Femur (tissue), 1 donor: ENCODE data around the gene SYNPR.

ENCODE experiments used
- DNase-seq: peaks from one replicate; pipeline ENCODE4 v3.0.0-alpha.2; 2017

The SYNPR gene

DNA sequence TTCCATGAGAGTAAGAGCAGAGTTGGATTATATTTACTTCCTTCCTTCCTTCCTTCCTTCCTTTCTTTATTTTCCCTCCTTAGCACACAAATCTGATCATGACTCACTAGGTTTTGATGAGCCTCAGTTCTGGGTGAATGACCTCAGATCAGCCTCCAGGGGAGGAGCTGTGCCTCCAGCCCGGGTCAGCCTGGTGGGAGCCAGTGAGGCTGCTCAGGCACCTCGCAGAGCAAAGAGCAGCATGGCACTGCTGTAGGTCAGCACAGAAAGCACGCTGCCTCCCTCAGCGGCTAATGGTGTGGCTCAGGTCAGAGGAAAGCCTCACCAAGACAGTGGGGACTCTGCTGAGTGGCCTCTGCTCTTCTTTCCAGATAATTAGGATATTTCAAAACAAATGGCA, 108.5 kb downstream of the SYNPR start:
- no peak for DNase-seq

DNA sequence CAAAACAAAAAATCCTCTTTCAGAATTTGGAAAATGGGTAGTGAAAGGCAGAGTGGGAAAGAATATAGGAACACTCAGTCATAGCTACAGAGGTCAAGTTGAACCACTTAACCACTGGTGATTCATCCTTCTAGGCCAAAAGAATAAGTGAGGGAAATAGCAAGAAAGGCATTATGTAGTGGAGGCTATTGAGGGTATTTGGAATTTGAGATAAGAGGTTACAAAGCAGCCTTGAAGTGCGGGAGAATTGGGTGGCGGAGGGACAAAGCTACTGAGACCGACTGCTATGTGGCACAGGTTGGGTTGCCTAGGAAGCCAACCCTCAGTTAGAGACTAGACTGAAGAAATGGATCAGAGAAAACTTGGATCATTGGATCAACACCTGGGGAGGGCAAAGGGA, 109.5 kb downstream of the SYNPR start:
- no peak for DNase-seq

DNA sequence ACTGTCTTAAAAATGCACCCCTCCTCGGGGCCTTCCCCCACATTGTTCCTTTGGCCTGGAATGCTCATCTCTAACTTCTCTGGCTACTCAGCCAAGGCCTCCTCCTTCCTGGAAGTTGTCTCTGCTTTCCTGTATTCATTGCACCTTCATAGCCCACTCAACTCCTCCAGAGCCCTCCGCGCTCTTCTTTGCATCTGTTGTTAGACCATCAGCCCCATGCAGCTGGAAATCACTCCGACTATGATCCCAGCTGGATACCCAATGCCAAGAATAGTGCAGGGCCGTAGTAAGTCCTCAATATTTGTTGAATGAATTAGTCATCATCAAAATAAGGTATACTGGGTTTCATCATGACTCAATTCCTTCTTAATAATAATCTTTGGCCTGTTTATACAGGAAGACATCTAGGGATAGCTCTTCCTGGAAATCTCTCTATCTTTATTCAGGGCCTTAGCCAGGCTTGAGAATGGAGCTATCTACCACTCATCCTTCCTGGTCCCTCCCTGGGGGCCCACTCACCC, 112.7 kb downstream of the SYNPR start:
- DNase-seq: no peak

DNA sequence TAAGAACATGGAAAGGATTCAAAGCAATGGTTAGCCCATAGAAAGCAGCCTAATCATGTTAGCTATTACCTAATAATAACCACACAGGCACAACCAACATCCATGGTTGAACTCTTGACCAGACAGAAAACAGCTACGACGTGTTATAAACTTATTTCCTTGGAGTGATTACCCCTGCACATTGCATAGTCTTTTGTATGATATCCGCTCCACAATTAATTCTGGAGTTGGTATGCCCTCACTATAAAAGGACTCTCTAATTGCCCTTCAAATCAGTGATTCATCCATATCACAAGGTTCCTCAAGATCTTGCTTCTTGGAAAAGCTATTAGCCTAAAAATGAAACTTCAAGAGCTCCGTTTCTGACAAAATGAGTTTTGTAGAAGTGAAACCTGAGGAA, 117.9 kb downstream of the SYNPR start:
- no peak for DNase-seq

DNA sequence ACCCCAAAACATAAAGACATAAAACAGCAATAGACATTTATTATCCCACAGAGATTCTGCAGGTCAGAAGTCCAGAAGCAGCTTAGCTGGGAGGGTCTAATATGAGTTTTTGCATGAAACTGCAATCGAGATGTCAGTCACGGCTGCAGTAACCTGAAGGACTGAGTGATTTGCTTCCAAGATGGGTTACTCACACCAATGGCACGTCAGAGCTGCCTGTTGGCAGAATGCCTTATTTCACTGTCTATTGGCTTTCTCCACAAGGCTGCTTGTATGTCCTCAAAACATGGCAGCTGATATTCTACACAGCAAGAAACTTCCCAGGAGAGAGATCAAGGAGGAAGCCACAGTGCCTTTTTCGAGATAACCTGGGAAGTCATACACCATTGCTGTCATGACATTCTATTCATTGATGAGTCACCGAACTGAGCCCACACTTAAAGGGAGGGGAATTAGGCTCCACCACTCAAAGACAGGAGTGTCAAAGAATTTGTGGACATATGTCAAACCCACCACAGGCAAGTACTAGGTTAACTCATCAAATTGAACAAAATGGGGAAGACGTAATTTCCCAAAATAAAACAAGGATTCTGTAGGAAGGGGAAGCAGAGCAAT, 122.2 kb downstream of the SYNPR start:
- no peak for DNase-seq

DNA sequence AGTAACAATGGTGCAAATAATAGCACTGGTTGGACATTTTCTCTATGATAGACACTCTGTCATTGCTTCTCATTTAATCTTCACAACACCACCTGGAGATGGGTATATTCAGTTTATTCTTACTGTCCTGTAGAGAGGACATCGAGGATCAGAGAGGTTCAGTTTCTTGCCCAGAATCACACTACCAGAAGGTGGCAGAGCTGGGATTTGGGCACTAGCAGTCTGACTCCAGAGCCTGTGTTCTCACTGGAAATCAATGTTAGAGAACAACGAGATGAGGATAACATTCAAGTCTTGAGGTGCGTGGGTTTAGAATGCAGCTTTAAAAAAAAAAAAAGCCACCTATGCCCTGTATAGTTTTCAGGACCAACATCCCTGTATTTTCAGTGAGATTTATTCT, 127.8 kb downstream of the SYNPR start:
- DNase-seq: no peak

DNA sequence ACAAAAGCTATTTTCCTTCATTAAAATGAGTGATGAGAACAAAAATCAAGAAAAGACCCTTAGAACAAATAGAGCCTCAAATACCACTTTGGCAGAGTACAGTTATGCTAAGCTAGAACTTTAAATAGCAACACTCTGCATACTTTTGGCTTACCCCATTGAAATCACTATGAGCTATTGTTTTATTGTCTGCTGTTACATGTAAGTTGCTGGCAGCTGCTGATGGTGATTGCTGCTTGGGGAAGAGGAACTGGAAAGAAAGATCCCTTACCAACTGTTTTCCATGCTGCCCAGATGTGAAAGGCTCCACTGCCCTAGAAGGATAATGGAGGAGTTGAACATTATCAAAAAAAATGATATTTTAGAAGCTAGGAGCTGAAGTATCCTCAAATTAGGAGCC, 135.4 kb downstream of the SYNPR start:
- DNase-seq: no peak

DNA sequence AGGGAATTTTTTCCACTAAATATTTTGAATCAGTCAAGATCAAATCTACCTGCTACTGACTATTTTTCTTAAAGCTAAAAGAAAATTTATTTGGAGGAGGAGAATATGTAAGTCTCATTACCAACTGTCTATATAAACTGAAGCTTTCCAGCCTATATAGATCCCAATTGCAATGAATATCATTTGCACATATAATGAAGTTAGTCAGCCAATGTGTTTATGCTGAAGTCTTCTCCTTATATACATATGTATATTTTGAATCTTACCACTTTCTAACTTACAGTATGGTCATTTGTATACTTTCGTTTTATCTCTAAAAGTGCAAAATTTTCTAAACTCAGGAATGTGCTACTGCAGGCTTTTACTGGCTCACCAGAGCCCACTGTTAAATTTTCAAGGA, 136.5 kb downstream of the SYNPR start:
- DNase-seq: no peak

DNA sequence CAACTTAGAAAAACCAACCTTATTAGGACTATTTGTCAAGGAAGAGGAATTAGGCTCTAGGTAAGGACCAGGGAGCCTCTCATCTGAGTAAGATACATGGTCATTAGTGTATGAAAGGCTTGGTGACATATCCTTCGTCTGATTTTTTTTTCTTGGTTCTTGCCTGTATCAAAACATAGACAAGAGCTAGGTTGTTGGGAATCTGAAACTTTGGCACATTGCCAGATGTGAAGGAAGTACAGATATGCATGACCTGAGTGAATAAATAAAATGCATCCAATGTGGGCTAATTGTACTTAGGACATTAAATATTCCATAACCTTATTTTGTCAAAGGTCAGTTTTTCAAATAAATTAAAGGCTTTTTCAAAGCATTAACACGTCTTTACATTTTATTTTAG, 151.8 kb downstream of the SYNPR start:
- no peak for DNase-seq

DNA sequence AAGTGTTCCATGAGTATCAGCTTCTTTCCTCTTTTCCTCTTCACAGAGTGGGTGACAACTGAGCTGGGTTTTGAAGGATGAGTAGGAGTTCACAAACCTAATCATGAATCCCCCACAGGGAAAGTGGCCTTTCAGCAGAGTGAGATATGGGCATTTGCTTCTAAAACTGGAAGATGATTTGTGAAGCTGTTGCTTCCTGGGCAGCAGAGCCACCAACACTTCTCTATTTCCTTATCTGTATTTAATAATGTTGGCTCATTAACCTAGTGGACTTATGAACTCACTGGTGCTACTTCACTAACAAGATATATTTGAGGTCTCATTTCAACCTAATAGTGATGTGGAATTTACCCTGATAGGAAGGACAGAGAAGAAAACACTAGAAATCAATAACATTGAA, 152.8 kb downstream of the SYNPR start:
- DNase-seq: no peak

DNA sequence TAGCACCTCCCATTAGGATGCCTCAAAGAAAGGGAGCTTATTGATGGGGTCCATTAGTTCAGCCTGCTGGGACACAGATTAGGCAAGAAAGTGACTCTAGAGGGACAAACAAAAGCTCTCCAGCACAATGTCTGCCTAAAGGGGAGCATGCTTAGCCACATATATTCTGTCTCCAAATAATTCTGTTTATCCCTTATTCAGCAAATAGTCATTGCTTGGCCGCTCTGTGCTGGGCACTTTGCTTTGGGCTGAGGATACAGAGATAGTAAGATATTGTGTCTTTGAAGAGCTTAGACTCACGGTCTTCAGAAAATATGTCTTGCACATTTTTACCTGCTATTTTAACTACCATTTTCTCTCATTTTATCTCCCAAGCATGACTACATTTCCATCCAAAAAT, 159.8 kb downstream of the SYNPR start:
- no peak for DNase-seq

DNA sequence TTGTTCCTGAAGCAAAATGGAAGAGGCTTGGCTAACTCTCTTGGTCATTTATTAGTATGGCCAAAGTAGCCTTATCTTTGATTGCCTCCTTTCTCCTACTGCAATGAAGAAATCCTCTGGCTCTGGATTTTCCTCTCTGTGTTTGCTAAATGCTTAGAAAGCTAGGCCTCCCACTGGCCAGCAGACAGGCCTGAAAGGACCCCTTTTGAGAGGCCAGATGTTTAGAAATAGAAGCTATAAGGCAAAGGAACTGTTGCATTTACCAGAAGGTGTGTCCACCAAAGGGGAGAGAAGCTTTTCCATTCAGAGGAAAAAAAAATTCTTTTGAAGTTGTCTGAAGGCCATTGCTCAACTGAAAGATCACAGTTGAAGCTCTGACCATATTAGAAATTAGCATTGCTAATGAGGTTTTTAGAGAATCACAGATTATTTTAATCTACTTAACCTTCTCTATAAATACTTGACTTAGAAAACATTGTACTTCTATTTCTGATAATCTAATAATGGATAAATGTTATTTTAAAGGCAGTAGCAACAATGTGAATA, 160.8 kb downstream of the SYNPR start:
- no peak for DNase-seq

DNA sequence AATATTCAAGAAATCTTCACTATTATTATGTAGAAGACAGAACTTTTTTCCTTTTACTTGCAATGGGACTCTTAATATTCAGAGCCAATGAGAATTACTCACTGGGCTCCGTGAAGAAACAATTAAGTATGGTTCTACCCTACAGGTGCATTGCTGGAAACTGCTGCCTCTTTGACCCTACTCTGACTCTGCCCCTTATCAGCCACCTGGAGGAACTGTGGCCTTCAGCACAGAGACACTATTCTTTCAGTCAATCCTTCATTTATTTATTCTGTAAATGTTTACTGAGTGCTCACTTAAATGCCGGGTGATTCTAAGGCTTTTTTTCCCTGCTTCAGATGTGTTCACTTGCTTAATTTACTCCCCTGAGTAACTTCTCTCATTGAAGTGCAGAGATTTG, 163.2 kb downstream of the SYNPR start:
- DNase-seq: no peak

DNA sequence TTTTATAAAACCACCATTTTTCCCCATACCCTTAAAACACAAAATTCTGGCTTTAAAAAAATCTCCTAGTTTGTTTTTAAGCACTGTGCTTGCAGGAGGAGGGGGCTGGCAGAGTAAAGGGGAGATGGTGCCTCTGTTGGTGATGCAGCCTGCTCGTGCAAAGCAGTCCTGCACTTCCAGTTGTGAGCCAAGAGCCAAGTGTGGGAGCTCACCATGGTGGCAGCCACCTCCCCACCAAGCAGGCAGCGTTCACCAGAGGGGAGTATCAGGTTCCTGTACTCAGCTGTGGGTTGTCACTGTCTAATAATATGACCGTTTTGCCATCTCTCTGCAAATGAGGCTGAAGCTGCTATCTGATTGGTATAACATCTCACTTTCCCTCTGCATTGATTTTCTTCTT, 164.8 kb downstream of the SYNPR start:
- no peak for DNase-seq

DNA sequence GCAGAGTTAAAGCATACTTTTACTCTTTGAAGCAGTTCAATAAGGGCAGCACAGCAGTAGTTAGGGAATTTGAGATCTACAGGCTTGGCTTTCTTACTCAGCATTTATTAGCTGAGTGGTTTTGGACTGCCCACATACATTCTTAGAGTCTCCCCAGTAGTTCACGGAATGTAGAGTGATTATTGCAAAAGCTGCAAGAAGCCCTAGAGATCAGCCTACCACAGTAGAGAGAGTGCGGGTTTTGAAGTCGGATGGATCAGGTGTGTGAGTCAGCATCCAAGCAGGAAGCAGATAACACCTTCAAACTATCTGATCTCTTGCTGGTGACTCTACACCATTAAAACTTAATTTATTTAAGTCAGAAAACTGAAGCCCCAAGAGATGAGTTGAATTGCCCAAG, 171.9 kb downstream of the SYNPR start:
- no peak for DNase-seq

DNA sequence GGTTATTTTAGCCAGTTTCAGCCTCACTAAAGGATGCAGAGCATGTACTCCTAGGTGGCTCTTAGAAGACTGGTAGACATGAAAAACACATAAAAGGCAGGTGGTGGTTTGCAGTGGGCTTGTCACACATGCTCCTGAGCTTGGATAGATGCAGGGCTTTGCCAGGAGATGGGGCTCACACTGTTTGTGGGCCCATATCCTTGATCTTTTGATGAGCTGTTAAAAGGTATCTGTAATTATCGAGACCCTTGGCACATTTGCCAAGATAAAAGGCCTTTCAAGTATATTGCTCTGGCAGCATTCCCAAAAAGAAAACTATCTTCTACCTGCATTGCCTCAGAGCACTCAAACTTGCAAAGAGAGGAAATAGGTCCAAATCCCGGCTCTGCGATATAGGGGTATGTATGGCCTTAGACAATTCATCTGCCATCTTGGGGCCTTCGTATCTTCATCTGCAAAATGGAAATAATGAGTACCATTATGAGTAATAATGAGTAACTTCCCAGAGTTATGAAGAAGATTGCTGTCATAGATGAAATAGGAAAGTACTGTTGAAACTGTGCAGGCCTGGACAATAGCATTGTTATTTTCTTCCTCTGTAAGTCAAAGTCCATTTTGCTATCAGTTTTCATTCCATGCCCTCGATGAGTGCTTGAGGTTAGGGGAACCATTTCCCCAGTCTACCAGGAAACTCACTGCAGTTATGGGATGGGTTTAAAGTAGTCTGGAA, 172.7 kb downstream of the SYNPR start:
- no peak for DNase-seq

DNA sequence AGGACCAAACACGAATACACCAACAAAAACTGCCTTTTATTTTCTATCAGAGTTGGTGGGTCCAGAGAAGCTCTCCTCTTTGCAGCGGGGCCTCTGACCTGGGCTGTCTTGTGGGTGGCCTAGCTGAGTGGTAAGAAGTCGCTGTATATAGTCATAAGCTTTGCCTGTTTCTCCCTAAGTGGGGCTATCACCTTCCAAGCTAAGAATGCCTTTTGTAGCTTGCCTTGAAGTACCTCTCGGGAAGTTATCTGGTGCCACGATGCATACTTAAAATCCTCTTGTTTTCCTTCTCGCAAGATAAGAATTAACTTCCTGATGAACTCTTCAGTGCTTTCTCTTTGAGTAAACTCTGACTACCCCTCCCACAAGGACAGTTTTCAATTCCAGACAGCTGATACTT, 178.8 kb downstream of the SYNPR start:
- DNase-seq: no peak

DNA sequence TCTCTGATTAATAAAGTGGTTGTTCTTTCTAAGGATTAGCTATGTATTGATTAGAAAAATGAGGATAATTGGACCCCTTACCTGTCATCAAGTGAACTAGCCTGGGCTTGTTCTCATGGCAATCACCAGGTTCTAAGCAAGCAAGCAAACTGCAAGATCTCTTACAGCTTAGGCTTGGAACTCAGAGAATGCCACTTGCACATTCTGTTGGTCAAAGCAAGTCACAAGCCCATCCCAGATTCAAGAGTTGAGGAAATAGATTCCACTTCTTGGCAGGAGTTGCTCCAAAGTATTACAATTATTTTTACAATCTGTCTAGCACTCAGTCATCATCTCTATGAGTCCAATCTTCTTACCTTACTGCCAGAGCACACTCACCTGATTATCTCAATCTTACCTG, 180.3 kb downstream of the SYNPR start:
- DNase-seq: no peak

DNA sequence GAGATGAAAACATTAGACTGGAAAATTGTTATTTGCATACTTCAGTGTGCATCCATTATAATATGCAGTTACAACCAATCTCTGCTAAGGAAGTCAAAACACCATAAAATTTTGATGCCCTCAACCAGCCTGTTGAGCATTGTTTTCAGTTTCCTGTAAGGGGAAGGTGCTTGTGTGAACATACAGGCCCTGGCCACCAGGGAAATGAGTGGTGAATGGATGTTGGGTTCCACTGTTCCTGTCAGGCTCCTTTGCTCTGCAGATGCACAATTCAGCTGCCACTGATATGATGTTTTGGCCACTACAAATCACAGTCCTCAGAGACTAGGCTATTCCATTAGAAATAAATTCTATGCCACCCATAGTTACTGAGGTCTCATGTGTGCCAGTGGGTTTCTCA, 184.6 kb downstream of the SYNPR start:
- no peak for DNase-seq

DNA sequence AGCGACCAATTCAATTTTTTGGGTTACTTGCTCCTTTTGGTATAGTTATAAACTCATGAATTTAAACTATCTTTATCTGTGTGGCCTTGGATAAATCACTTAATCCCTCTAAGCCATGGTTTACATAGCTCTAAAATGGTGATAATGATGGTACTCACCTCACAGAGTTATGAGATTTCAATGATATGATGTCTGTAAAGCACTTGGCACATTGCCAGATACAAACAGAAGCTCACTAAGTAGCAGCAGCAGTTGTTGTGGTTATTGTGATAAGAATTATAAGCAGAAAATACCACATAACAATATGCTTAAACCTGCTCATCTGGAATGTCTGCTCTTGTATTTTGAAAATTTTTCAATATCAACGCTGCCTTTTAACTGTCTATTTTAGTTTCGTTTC, 189.3 kb downstream of the SYNPR start:
- DNase-seq: no peak

DNA sequence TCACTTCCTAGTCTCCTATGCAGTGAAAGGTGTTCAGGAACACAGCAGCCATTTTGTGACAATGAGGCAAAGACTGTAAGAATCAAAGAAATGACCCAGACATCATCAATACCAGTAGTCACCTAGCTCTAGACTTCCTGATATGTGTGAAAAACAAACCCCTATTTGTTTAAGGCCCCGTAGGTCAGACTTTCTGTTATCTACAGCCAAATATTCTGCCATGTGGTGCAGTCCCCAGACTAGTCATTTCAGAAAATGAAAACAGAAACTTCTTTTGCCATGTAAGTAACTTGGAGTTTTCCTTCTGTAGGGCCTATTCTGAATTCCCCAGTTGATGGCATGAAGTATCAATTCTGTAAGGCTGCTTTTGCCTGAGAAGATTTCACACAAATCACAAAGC, 192.6 kb downstream of the SYNPR start:
- no peak for DNase-seq

DNA sequence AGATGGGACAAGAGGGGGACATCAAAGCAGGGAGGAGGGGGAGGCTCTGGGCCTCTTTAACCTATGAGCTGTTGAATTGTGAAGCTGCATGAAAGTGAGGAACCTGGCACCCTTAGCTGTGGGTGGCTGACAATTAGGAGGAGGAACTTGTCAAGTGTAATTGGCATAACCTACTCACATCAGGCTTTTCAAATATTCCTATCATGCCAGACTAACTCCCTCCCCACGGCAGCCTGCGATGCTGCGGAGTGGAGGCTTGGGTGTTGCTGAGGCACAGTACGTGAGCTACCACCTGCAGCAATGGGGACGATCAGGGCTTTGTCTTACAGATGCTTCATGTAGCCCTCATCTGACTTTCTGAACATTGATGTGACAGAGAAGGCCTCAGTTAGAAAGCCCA, 193.7 kb downstream of the SYNPR start:
- no peak for DNase-seq

DNA sequence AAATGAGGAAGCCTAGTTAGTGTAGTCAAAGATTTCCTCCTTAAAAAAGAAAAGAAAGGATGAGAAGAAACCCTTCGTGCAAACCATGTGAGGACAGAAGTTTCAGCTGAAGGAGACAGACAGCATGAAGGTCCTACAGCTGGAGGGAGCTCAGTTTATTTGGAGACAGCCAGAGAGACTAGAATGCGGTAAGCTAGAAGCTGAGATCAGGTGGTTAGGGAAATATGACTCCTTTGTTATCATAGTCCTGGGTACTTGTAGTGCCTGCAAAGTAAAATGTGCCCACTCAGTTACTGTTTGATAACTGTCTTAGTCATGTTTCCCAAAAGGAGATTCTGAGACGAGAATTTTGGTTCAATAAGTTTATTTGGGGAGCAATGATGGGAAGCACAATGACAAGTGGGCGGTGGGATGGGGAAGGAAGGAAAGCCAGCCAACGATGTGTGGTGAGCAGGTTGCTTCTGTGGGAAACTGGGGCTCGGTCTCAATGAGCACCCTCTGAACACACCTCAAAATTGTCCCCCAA, 195.6 kb downstream of the SYNPR start:
- no peak for DNase-seq

DNA sequence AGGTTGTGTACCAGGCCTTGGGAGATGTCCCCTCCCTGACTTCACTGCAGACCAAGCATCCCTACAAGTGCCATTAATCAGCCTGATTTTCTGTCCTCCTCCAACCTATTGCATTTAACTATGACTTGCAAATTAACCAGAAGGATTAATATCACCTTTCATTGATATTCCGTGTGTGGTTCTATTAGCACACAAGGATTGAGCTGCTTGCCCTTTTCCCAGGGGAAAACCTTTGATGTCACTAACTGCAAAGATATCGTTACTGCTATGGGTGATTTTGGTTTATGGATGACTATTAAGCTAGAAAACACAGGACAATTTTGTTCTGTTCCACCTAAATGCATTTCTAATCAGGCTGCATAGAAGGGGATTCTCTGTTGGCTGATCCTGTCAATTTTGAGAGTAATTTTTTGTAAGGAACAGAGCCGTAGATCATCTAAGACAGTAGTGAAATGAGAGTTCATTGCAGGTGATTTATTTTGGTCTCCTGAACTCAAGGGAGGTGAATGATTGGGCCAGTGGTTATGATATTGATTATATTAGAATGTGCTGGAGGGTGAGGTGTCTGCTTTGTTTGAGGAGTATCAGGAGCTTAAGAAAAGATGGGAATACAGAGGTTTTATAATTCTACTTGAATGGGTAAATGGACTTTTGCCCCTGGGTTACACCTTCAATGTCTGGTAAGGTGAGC, 196.9 kb downstream of the SYNPR start:
- no peak for DNase-seq
